ENCODE measurements around the gene PCBD2. TPM values are rescaled to one million over a fixed set of nuclear protein-coding genes. Genes with fewer than 3 reads are reported as not detected.
"Not testable (repeated sequence)": the region's sequence is repeated elsewhere in the genome, so short reads cannot be mapped to it uniquely, and the experiment has no call there.

PCBD2 gene
- total RNA-seq, 1 donor from 2014 or later, result 15.9 TPM

GRCh38 chr5:134997015-134997414 lies 92.1 kb downstream of the PCBD2 start:
- Mint-ChIP-seq H3K9me3 (peaks cover 5% of the 10 kb centered on the region), H3K36me3 (peaks cover 10% of the 10 kb centered on the region), H3K27ac (no peak overlapping the region), H3K4me3 (no peak overlapping the region), H3K27me3 (ENCODE audit: low read depth) (peaks cover 10% of the 10 kb centered on the region), H3K4me1 (no peaks in the 10 kb centered on the region)
- TF ChIP-seq CTCF (IDR thresholded peaks at IDR 0.05; ENCODE audit: unreplicated experiment), result no peak
- no peak for DNase-seq (ENCODE audit: low spot score in 2 of 2, unreplicated experiment in 2 of 2)

DNA sequence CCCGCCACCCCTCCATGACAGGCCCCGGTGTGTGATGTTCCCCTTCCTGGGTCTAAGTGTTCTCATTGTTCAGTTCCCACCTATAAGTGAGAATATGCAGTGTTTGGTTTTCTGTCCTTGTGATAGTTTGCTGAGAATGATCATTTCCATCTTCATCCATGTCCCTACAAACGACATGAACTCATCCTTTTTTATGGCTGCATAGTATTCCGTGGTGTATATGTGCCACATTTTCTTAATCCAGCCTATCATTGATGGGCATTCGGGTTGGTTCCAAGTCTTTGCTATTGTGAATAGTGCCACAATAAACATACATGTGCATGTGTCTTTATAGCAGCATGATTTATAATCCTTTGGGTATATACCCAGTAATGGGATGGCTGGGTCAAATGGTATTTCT lies 93.1 kb downstream of the PCBD2 start:
- H3K36me3 Mint-ChIP-seq, result peaks cover 14% of the 10 kb centered on the region

DNA sequence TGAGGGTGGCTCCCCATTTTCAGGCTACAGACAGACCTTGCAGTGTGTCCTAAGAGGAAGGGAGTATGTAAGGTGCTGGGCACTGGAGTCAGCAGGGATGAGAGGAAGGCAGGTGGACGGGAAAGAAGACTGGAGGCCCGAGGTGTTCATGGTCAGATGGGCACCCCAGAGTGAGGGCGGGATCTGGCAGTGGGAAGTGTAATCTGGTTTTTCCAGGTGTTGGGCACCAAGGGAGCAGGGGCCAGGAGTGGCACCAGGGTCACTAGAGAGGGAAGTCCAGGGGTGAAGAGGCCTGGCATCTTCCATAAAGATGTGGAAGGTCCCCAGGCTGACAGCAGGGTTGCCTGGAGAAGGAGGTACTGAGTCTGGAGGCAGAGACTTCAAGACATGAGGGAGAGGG lies 99.4 kb downstream of the PCBD2 start:
- H3K4me1 Mint-ChIP-seq, result no peaks in the 10 kb centered on the region
- no peak overlapping the region for H3K27ac Mint-ChIP-seq
- H3K36me3 Mint-ChIP-seq, result peaks cover 23% of the 10 kb centered on the region
- H3K27me3 Mint-ChIP-seq (ENCODE audit: low read depth), result peaks cover 15% of the 10 kb centered on the region
- H3K4me3 Mint-ChIP-seq, result no peak overlapping the region
- no peak for DNase-seq (ENCODE audit: low spot score in 2 of 2, unreplicated experiment in 2 of 2)
- H3K9me3 Mint-ChIP-seq, result peaks cover 7% of the 10 kb centered on the region
- TF ChIP-seq CTCF (IDR thresholded peaks at IDR 0.05; ENCODE audit: unreplicated experiment), result no peak

More for the DNA sequence above, 93.1 kb downstream of the PCBD2 start:
- not testable (repeated sequence) for H3K27ac Mint-ChIP-seq; H3K4me3 Mint-ChIP-seq; H3K4me1 Mint-ChIP-seq; DNase-seq (ENCODE audit: low spot score in 2 of 2, unreplicated experiment in 2 of 2)
- Mint-ChIP-seq H3K27me3 (ENCODE audit: low read depth) (peaks cover 15% of the 10 kb centered on the region), H3K9me3 (peaks cover 10% of the 10 kb centered on the region)

DNA sequence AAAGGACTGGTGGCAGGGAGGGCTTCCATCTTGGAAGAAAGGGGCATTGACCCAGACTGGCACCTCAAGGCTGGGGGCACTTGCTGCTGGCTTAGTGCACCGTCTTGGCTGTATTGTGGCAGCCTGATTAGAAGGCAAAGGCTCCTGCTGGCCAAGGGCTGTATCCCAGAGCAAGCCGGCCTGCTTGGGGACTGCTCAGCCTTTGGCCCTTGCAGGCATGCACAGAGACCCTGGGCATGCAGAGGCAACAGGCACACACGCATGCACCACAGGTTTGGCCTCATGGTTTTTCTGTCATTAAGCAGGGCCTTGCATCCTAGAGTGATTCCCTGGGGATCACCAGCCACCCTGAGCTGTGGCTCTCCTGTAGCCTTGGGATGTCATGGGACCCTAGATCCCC lies 100.1 kb downstream of the PCBD2 start:
- no peaks in the 10 kb centered on the region for H3K4me1 Mint-ChIP-seq
- H3K27ac Mint-ChIP-seq, result no peak overlapping the region
- no peak for DNase-seq (ENCODE audit: low spot score in 2 of 2, unreplicated experiment in 2 of 2)
- H3K36me3 Mint-ChIP-seq, result peaks cover 23% of the 10 kb centered on the region
- H3K4me3 Mint-ChIP-seq, result no peak overlapping the region
- TF ChIP-seq CTCF (IDR thresholded peaks at IDR 0.05; ENCODE audit: unreplicated experiment), result no peak
- H3K9me3 Mint-ChIP-seq, result peaks cover 5% of the 10 kb centered on the region
- peaks cover 15% of the 10 kb centered on the region for H3K27me3 Mint-ChIP-seq (ENCODE audit: low read depth)

- Mint-ChIP-seq H3K27ac (no peak overlapping the region), H3K4me3 (no peak overlapping the region), H3K4me1 (no peaks in the 10 kb centered on the region), H3K9me3 (peaks cover 4% of the 10 kb centered on the region), H3K27me3 (ENCODE audit: low read depth) (peaks cover 4% of the 10 kb centered on the region), H3K36me3 (peaks cover 18% of the 10 kb centered on the region)
- no peak for DNase-seq (ENCODE audit: low spot score in 2 of 2, unreplicated experiment in 2 of 2)
- TF ChIP-seq CTCF (IDR thresholded peaks at IDR 0.05; ENCODE audit: unreplicated experiment), result no peak
These were observed 102.4 kb downstream of the PCBD2 start for GRCh38 chr5:135007305-135007704.

GRCh38 chr5:135007749-135008363 lies 102.9 kb downstream of the PCBD2 start:
- Mint-ChIP-seq H3K4me1 (no peaks in the 10 kb centered on the region), H3K27ac (no peak overlapping the region), H3K4me3 (no peak overlapping the region), H3K9me3 (no peaks in the 10 kb centered on the region), H3K36me3 (peaks cover 14% of the 10 kb centered on the region), H3K27me3 (ENCODE audit: low read depth) (no peaks in the 10 kb centered on the region)
- TF ChIP-seq CTCF (IDR thresholded peaks at IDR 0.05; ENCODE audit: unreplicated experiment), result no peak
- no peak for DNase-seq (ENCODE audit: low spot score in 2 of 2, unreplicated experiment in 2 of 2)

All from mesothelial cell of epicardium (in vitro differentiated cells).